ENCODE results near the gene ZNF516. TPM values are rescaled to one million over a fixed set of nuclear protein-coding genes. Genes with fewer than 3 reads are reported as not detected.
A peak's percentile ranks its signal among the peaks of the same experiment; 100 is the strongest.

Gene ZNF516
- total and polyA plus RNA-seq, 4 donors, result 2.5 to 12.2 (median 7.6) TPM

DNA sequence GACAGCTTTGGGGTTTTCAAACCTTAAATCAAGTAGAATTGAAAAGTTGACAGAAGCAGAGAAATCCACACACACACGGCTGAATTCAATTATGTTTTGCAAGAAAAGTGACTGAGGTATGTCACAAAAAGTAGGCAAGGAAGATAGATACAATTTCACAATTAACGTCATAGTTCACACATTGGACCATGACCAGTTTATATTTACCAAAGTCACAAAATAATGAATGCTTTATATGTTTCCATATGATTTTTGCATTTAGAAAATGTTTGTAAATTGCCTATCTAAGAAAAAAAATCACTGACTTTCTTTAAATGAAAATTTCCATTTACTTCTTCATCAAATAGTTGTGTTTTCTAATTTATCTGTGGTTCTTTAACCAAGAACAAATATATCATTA lies 29.4 kb upstream of the ZNF516 start:
- H3K4me3 ChIP-seq (ENCODE audit: low read depth in 1 of 3, low read length in 3 of 3), result no peak overlapping the region
- H3K27me3 ChIP-seq (ENCODE audit: control insufficient read depth in 4 of 4, insufficient read depth in 4 of 4, low read length in 3 of 4), result no peaks in the 10 kb centered on the region
- TF ChIP-seq TAF1 (conservative IDR thresholded peaks at IDR 0.05) (no peak), RXRA (IDR thresholded peaks at IDR 0.05) (no peak), JUND (IDR thresholded peaks at IDR 0.05) (no peak)
- WGBS, result 57% methylated on average over 2 of the region's 2 CpGs
- H3K9me3 ChIP-seq (ENCODE audit: control insufficient read depth in 4 of 4, low read length in 3 of 4), result no peaks in the 10 kb centered on the region
- no peak for DNase-seq (ENCODE audit: low spot score)
- H3K27ac ChIP-seq (ENCODE audit: low read depth in 1 of 2, low read length in 2 of 2), result no peak overlapping the region
- H3K36me3 ChIP-seq (ENCODE audit: control insufficient read depth in 4 of 4, insufficient read depth in 3 of 4, low read depth in 1 of 4, low read length in 3 of 4), result no peaks in the 10 kb centered on the region
- peak overlapping the region in 1 of 2 donors; percentile 1 for H3K9ac ChIP-seq (ENCODE audit: low read depth in 1 of 2, low read length in 2 of 2)
- H3K4me1 ChIP-seq (ENCODE audit: control insufficient read depth in 4 of 4, insufficient read depth in 4 of 4, low read length in 3 of 4), result peaks cover 5 to 25% (median 20%) of the 10 kb centered on the region in 4 donors

DNA sequence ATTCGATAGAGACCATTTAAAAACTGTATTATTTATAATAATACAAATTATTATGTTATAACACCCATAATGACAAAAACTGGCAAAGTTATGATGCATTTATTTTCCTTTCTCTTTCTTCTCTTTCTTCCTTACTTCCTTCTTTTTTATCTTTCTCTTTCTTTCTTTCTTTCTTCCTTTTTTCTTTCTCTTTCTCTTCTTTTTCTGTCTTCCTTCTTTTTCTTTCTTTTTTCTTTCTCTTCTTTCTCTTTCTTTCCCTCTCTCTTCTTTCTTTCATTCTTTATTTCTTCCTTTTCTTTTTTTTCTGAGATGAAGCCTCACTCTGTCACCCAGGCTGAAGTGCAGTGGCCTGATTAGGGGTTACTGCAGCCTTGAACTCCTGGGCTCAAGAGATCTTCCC lies 27.5 kb upstream of the ZNF516 start:
- Histone ChIP-seq H3K4me1 (ENCODE audit: control insufficient read depth in 4 of 4, insufficient read depth in 4 of 4, low read length in 3 of 4) (peaks cover 0 to 9% (median 6%) of the 10 kb centered on the region in 4 donors), H3K36me3 (ENCODE audit: control insufficient read depth in 4 of 4, insufficient read depth in 3 of 4, low read depth in 1 of 4, low read length in 3 of 4) (no peaks in the 10 kb centered on the region), H3K27me3 (ENCODE audit: control insufficient read depth in 4 of 4, insufficient read depth in 4 of 4, low read length in 3 of 4) (no peaks in the 10 kb centered on the region), H3K4me3 (ENCODE audit: low read depth in 1 of 3, low read length in 3 of 3) (no peak overlapping the region), H3K9ac (ENCODE audit: low read depth in 1 of 2, low read length in 2 of 2) (no peak overlapping the region), H3K27ac (ENCODE audit: low read depth in 1 of 2, low read length in 2 of 2) (no peak overlapping the region), H3K9me3 (ENCODE audit: control insufficient read depth in 4 of 4, low read length in 3 of 4) (no peaks in the 10 kb centered on the region)
- no peak for DNase-seq (ENCODE audit: low spot score)
- TF ChIP-seq, protein P1, sequence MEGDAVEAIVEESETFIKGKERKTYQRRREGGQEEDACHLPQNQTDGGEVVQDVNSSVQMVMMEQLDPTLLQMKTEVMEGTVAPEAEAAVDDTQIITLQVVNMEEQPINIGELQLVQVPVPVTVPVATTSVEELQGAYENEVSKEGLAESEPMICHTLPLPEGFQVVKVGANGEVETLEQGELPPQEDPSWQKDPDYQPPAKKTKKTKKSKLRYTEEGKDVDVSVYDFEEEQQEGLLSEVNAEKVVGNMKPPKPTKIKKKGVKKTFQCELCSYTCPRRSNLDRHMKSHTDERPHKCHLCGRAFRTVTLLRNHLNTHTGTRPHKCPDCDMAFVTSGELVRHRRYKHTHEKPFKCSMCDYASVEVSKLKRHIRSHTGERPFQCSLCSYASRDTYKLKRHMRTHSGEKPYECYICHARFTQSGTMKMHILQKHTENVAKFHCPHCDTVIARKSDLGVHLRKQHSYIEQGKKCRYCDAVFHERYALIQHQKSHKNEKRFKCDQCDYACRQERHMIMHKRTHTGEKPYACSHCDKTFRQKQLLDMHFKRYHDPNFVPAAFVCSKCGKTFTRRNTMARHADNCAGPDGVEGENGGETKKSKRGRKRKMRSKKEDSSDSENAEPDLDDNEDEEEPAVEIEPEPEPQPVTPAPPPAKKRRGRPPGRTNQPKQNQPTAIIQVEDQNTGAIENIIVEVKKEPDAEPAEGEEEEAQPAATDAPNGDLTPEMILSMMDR (IDR thresholded peaks at IDR 0.05; ENCODE audit: low read depth, low read length, missing input control), result no peak
- TF ChIP-seq HNF4G (IDR thresholded peaks at IDR 0.05) (no peak), RXRA (IDR thresholded peaks at IDR 0.05) (no peak), FOXA2 (IDR thresholded peaks at IDR 0.05) (no peak), GABPA (IDR thresholded peaks at IDR 0.05 in 1 of 2, conservative IDR thresholded peaks at IDR 0.05 in 1 of 2) (no peak), NR2F2 (IDR thresholded peaks at IDR 0.05) (no peak), EGR1 (IDR thresholded peaks at IDR 0.05; ENCODE audit: low read depth in 2 of 2) (no peak), JUND (IDR thresholded peaks at IDR 0.05) (no peak), FOXA1 (IDR thresholded peaks at IDR 0.05) (no peak), RAD21 (IDR thresholded peaks at IDR 0.05) (no peak), HNF4A (conservative IDR thresholded peaks at IDR 0.05) (no peak), SP1 (IDR thresholded peaks at IDR 0.05) (no peak), YY1 (IDR thresholded peaks at IDR 0.05) (no peak), TAF1 (conservative IDR thresholded peaks at IDR 0.05) (no peak)
- TF ChIP-seq, protein P2, sequence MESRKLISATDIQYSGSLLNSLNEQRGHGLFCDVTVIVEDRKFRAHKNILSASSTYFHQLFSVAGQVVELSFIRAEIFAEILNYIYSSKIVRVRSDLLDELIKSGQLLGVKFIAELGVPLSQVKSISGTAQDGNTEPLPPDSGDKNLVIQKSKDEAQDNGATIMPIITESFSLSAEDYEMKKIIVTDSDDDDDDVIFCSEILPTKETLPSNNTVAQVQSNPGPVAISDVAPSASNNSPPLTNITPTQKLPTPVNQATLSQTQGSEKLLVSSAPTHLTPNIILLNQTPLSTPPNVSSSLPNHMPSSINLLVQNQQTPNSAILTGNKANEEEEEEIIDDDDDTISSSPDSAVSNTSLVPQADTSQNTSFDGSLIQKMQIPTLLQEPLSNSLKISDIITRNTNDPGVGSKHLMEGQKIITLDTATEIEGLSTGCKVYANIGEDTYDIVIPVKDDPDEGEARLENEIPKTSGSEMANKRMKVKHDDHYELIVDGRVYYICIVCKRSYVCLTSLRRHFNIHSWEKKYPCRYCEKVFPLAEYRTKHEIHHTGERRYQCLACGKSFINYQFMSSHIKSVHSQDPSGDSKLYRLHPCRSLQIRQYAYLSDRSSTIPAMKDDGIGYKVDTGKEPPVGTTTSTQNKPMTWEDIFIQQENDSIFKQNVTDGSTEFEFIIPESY (IDR thresholded peaks at IDR 0.05), result no peak
- TF ChIP-seq, protein P3, sequence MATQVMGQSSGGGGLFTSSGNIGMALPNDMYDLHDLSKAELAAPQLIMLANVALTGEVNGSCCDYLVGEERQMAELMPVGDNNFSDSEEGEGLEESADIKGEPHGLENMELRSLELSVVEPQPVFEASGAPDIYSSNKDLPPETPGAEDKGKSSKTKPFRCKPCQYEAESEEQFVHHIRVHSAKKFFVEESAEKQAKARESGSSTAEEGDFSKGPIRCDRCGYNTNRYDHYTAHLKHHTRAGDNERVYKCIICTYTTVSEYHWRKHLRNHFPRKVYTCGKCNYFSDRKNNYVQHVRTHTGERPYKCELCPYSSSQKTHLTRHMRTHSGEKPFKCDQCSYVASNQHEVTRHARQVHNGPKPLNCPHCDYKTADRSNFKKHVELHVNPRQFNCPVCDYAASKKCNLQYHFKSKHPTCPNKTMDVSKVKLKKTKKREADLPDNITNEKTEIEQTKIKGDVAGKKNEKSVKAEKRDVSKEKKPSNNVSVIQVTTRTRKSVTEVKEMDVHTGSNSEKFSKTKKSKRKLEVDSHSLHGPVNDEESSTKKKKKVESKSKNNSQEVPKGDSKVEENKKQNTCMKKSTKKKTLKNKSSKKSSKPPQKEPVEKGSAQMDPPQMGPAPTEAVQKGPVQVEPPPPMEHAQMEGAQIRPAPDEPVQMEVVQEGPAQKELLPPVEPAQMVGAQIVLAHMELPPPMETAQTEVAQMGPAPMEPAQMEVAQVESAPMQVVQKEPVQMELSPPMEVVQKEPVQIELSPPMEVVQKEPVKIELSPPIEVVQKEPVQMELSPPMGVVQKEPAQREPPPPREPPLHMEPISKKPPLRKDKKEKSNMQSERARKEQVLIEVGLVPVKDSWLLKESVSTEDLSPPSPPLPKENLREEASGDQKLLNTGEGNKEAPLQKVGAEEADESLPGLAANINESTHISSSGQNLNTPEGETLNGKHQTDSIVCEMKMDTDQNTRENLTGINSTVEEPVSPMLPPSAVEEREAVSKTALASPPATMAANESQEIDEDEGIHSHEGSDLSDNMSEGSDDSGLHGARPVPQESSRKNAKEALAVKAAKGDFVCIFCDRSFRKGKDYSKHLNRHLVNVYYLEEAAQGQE (IDR thresholded peaks at IDR 0.05), result no peak
- TF ChIP-seq, protein P4, sequence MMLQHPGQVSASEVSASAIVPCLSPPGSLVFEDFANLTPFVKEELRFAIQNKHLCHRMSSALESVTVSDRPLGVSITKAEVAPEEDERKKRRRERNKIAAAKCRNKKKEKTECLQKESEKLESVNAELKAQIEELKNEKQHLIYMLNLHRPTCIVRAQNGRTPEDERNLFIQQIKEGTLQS (IDR thresholded peaks at IDR 0.05), result no peak
- TF ChIP-seq, protein P5, sequence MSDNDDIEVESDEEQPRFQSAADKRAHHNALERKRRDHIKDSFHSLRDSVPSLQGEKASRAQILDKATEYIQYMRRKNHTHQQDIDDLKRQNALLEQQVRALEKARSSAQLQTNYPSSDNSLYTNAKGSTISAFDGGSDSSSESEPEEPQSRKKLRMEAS (IDR thresholded peaks at IDR 0.05), result no peak
- 91% methylated on average over 1 of the region's 1 CpG for whole genome bisulfite sequencing

Measured in liver (tissue), 9 donors.